Limb (tissue), 2 donors: Measurements from ENCODE around the gene PDGFD.
A peak's percentile ranks its signal among the peaks of the same experiment; 100 is the strongest.

Experiments used
- DNase-seq, 2 donors: peaks; one replicate each; pipeline ENCODE4 v3.0.0-alpha.2; 2016; ENCODE audit errors: extremely low spot score in 2 of 2

The PDGFD gene

GRCh38 chr11:104164028-104164520, at the start of gene PDGFD:
Gene PDGFD, minus strand, starts transcription at chr11:104164147.
- DNase-seq = peak; percentile 63 to 79

DNA sequence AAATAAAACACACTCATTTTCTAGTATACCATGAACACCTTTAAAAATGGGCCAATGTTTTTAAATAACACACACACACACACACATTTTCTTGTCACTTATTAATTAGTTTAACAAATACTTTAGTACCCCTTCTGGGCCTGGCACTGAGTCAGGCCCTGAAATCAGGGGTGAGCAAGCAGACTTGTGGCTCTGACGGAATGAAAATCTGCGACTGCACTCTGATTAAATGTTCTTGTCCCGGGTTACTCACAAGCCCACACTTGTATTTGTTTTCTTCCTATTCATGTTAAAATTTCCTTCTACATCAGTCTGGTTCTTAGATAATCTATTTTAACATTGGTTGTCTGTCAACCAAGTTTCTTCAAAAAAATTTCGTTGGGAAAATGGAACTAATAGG, 43.0 kb upstream of the PDGFD start:
- DNase-seq = no peak

- no peak for DNase-seq
These were observed 41.9 kb upstream of the PDGFD start for GRCh38 chr11:104205838-104206237.

DNA sequence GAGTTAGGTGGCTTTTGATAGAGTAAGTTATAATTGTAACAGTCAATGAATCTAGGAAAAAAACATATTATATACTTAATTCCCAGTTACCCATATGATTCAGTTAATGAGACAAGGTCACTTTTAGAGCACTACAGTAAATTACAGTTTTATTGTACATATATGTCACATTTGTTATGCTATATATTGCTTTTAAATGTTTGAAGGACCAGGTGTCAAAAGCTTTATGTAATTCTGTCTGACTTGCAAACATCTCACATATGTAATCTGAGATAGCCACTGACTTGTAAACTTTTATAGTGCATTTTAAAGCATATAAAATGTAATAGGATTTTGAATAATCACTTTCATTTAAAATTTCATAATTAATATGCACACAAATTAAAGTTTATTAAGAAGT, 36.7 kb upstream of the PDGFD start:
- no peak for DNase-seq

DNA sequence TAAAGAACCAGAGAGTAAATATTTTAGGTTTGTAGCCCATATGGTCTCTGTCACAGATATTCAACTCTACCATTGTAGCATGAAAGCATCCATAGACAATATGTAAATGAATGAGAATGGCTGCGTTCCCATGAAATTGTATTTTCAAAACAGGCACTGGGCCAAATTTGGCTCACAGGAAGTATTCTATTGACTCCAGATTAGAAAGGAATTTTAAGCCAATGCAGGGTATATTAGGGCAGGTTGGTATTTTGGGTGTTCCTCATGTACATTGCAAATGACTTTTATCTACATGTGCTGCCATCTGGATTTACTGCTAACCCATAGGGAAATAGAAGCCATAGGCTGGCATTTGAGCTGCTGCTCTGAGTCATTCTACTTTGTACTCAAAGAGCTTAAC, 35.1 kb upstream of the PDGFD start:
- DNase-seq = no peak

GRCh38 chr11:104198576-104198975, 34.6 kb upstream of the PDGFD start:
- DNase-seq = no peak

DNA sequence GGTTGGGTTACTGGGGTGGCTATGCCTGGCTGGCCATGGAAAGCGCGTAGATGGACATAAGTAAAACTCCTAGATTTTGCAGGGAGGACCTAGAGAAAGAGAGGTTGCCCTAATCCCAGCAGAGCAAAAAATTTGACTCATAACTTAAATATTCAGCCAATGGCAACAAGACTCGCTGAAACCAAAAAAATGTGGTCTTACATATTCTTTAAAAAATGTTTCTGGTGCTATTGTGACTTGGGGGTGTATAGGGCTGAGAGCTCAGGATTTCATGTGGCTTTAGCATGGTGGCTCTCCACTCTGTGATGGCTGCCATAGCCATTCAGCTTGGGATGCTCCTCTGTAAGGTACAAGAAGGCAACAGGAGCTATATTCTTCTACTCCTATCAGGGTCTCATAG, 27.2 kb upstream of the PDGFD start:
- DNase-seq = no peak

DNA sequence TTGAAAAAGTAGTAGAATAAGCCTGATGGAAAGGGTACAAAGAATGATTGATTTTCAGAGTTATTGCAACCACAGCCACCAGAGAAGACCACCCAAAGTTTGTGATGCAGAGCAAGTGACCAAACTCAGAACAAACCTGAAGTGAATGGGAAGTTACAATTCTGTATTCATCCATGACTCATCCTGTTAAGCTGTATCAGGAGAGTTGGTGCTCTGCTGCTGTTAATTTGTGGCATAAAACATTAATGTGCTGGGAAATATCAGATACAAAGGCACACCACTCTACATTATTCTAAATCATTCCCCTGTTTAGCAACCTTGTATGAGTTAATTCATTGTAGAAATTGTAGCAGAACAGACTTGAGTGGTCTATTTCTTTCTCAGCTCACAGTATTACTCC, 19.6 kb upstream of the PDGFD start:
- no peak for DNase-seq

- DNase-seq = no peak
These were observed 11.8 kb upstream of the PDGFD start for GRCh38 chr11:104175769-104176168.

DNA sequence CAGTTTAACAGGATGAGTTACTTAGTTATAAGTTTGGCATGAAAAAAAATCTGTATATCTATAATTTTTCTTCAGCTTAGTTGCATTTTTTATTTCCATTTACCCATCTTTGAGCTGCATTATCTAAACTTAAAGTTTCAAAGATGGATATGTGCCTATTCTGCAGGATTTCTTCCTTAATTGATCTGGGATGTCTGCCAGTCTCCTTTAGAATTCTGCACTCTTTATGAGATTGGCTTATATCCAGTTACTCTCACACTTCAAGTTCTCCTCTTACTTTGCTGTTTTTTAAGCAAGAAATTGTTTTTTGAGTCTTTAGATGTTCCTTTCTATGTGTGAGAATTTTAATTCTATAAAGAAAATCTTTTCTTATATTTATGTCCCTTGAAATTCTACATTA, 5.1 kb upstream of the PDGFD start:
- no peak for DNase-seq

DNA sequence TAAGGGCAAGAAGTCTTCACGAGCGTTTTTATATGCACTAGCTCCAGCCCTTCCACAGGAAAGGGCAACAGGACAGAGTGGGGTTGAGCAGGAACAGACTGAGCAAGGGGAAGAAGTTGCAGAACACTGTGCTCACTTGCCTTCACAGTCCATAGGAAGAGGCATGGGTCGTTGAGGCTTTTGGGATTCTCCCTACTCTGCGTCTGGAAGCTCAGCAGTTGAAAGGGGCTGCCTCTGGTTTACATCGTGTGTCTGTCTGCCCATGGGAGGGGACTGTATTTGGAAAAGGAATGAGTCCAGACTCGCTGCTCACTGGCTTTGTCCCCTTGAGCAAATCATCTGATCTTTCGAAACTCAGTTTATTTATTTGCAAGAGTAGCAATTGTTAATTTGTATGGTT, 1.1 kb upstream of the PDGFD start:
- DNase-seq = no peak

- peak in 1 of 2 donors; percentile 56 for DNase-seq
These were observed 583 bp downstream of the PDGFD start for GRCh38 chr11:104163100-104164027.

GRCh38 chr11:104161751-104162450, 2.0 kb downstream of the PDGFD start:
- no peak for DNase-seq

DNA sequence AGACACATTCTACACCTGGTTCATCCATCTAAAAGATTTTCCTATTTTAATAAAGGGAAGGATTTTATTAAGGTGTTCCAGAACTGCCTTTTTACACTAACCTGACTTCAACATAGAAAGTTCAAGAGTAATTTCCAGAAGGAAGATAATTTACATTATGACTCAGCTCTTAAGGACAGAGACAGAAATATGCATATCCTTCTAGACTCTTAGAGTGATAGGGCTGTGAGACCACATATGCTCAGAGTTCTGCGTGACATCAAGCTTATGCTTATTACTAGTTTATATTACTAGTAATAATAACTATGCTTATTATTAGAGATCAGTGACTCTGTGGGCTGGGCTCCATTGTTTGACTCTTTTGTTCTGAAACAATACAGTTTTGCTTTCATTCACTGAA, 4.6 kb downstream of the PDGFD start:
- DNase-seq = no peak

GRCh38 chr11:104155375-104155774, 8.6 kb downstream of the PDGFD start:
- no peak for DNase-seq

DNA sequence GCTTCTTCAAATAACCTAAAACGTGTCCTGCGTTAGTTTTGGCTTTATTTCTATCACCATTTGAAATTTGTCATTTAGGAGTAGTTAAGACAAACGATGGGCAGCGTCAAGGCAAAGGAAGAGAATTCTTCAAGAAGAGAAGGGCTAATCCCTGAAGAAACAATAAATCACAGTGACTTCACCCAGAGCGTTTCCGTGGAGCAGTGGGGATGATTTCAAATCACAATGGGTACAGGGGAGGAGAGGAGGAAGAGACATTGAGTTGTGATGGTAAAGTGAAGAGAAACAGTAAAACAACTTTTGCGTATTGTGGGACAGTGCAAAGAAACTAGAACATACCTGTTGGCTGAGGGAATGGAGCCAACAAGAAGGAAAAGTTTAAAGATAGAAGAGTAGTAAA, 9.7 kb downstream of the PDGFD start:
- DNase-seq = no peak

DNA sequence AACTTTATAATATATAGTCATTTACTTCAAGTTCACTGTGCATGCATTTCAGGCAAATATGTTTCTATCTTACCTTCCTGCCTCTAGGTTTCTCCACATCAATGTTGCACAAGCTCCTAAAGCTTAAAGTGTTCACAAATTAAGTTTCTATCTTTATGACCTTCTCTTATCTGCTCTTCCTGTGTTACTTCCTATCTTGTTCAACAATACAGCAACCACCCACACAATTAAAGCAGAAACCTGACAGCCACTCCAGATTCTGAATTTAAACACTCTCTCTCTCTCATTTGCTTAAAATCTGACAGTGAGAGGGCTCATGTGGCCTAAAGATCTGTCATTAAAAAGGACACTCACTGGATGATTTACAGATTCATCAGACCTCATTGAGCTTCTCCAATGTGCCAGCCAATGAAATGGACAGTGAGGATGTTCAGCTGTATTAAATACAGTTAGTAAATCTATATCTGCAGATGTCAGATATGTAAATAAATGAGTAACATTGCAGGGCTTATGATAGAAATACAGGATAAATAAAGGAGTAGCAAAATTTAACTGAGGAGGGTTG, 10.9 kb downstream of the PDGFD start:
- DNase-seq = no peak

- DNase-seq = no peak
These were observed 12.3 kb downstream of the PDGFD start for GRCh38 chr11:104151404-104152204.

- DNase-seq = no peak
These were observed 15.2 kb downstream of the PDGFD start for GRCh38 chr11:104148706-104149105.

DNA sequence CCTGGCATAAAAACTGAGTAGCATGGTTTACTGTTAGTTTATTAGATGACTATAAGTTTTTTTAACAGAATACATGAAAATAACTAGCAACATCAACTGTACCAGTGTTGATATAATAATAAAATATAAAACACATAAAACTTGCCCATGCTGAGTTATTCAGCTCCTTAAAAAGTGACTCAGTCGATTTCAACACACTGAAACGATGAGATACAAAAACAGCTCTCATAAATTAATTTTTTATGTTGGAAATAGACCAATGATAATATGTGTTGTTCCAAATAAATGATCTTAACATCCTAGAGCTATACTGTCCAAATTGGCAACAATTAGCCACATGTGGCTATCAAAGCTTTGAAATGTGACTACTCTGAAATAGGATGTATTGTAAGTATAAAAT, 15.9 kb downstream of the PDGFD start:
- DNase-seq = no peak

- DNase-seq = no peak
These were observed 17.0 kb downstream of the PDGFD start for GRCh38 chr11:104146943-104147342.
